Stomach (tissue), 9 donors: ENCODE data around the gene ZNF277. TPM values are rescaled to one million over a fixed set of nuclear protein-coding genes. Genes with fewer than 3 reads are reported as not detected.

ENCODE experiments used
- DNase-seq, 2 donors: peaks; one replicate each; pipeline versions ENCODE4 v3.0.0 to v3.0.0-alpha.2; 2013 to 2019
- H3K27ac ChIP-seq, 5 donors: fragments of 200-600 bp in 4 of 5; sonication (generic) in 4 of 5; one replicate each; pipeline ENCODE4 v1.5.1; 2013 to 2019; ENCODE audit warnings: mild to moderate bottlenecking in 1 of 5, moderate library complexity in 1 of 5
- H3K27me3 ChIP-seq, 3 donors: fragments of 200-600 bp; sonication (generic); one replicate each; pipeline ENCODE4 v1.5.1; 2017 to 2019; ENCODE audit warnings: mixed run types in 1 of 3
- H3K36me3 ChIP-seq, 4 donors: fragments of 200-600 bp; sonication (generic); 1 replicate in 3 of 4; 2 replicates in 1 of 4; pipeline ENCODE4 v1.5.1; 2016 to 2019
- H3K4me1 ChIP-seq, 4 donors: fragments of 200-600 bp; sonication (generic); one replicate each; pipeline ENCODE4 v1.5.1; 2016 to 2019
- H3K4me3 ChIP-seq, 4 donors: fragments of 200-600 bp; sonication (generic) in 3 of 4; one replicate each; pipeline ENCODE4 v1.5.1; 2016 to 2019; ENCODE audit warnings: mild to moderate bottlenecking in 1 of 4
- H3K9me3 ChIP-seq, 4 donors: fragments of 200-600 bp; sonication (generic); one replicate each; pipeline ENCODE4 v1.5.1; 2016 to 2019
- EP300 ChIP-seq: sonication (generic); formaldehyde crosslinking; IDR thresholded peaks from one replicate; pipeline ENCODE4 v1.6.1; 2017; ENCODE audit warnings: antibody characterized with exemption
- POLR2A ChIP-seq, 4 donors: fragments of 450-650 bp; IDR thresholded peaks; one replicate each; pipeline ENCODE4 v1.6.1; 2016; ENCODE audit warnings: antibody characterized with exemption in 4 of 4, control low read depth in 2 of 4, mild to moderate bottlenecking in 1 of 4, moderate library complexity in 1 of 4
- POLR2AphosphoS5 ChIP-seq, 3 donors: sonication (generic); formaldehyde crosslinking; IDR thresholded peaks; one replicate each; pipeline ENCODE4 v1.6.1; 2016; ENCODE audit warnings: antibody characterized with exemption in 3 of 3
- WGBS, 5 donors: extraction: QIAGEN DNeasy Blood & Tissue Kit in 3 of 5; methylation state at CpG; one replicate each; pipeline versions ENCODE4 v1.1.5 to v1.1.7; 2013 to 2018; 5-methylcytosine and 5-hydroxymethylcytosine counted together
- intact Hi-C: fragments of 100-400 bp; cut with DNase I; formaldehyde crosslinking; loops from one replicate; pipeline ENCODE4 v1.15.1; 2023; ENCODE audit warnings: low total_unique reads
- polyA plus RNA-seq, 3 donors: library from polyadenylated mRNA; stranded (reverse); fragments of 200-250 nt; gene quantifications; one replicate each; pipeline ENCODE4 v1.2.3, GENCODE V29; 2013
- total RNA-seq, 5 donors: library from RNA; depleted of rRNA; stranded (reverse); fragments of >200 nt; gene quantifications; one replicate each; pipeline versions ENCODE4 v1.1.0 to v1.2.3, GENCODE V29; 2014 to 2016
- TF ChIP-seq, protein P1 (sequence below), 7 experiments: fragments of 450-650 bp in 4 of 7; fragments of 200-600 bp in 3 of 7; sonication (generic) in 3 of 7; IDR thresholded peaks; one replicate each; pipeline ENCODE4 v1.5.1; 2016 to 2019; ENCODE audit warnings: antibody characterized with exemption in 7 of 7, control low read depth in 2 of 7, mild to moderate bottlenecking in 1 of 7
- donor health status: healthy with polysubstance abuse.
- donor health status: Bipolar disorder and iron deficiency.
- donor health status: healthy.

Gene ZNF277
- total and polyA plus RNA-seq, 8 donors: 9.9 to 75.0 (median 27.2) TPM

DNA sequence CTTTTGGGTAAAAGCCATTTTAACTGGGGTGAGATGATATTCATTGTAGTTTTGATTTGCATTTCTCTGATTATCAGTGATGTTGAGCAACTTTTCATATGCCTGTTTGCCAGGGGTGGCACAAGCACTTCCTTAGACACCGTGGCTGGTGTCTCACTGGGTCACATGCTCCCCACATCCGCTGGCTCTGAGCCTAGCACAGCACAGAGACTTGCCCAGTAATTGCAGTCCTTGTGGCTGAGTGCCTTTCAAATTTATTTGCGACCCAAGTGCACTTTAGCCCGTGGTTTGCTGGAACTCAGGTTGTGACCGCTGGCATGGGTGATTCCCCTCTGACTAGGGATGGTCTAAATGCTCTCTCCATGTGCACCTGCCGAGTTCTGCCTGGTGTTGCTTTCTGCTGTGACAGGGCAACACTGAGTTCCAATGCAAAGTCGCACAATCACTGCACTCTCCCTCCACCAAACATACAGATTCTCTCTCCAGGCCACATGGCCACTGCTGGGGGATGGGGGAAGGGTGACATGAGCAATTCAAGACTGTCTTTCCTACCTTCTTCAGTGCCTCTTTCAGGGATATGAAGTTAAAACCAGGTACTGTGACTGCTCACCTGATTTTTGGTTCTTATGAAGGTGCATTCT lies 66.5 kb downstream of the ZNF277 start:
- no peak overlapping the region for H3K4me3 ChIP-seq
- WGBS, 5 donors: 79 to 82% (median 80%) methylated on average over 7 of the region's 7 CpGs
- DNase-seq: no peak
- H3K27ac ChIP-seq: no peak overlapping the region
- H3K9me3 ChIP-seq: no peaks in the 10 kb centered on the region
- TF ChIP-seq, protein P1, sequence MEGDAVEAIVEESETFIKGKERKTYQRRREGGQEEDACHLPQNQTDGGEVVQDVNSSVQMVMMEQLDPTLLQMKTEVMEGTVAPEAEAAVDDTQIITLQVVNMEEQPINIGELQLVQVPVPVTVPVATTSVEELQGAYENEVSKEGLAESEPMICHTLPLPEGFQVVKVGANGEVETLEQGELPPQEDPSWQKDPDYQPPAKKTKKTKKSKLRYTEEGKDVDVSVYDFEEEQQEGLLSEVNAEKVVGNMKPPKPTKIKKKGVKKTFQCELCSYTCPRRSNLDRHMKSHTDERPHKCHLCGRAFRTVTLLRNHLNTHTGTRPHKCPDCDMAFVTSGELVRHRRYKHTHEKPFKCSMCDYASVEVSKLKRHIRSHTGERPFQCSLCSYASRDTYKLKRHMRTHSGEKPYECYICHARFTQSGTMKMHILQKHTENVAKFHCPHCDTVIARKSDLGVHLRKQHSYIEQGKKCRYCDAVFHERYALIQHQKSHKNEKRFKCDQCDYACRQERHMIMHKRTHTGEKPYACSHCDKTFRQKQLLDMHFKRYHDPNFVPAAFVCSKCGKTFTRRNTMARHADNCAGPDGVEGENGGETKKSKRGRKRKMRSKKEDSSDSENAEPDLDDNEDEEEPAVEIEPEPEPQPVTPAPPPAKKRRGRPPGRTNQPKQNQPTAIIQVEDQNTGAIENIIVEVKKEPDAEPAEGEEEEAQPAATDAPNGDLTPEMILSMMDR (IDR thresholded peaks at IDR 0.05): no peak
- TF ChIP-seq POLR2AphosphoS5 (IDR thresholded peaks at IDR 0.05) (no peak), POLR2A (IDR thresholded peaks at IDR 0.05) (no peak), EP300 (no peak)
- intact Hi-C loops: no loop called here
- H3K4me1 ChIP-seq: no peaks in the 10 kb centered on the region
- no peaks in the 10 kb centered on the region for H3K36me3 ChIP-seq
- H3K27me3 ChIP-seq: no peaks in the 10 kb centered on the region

DNA sequence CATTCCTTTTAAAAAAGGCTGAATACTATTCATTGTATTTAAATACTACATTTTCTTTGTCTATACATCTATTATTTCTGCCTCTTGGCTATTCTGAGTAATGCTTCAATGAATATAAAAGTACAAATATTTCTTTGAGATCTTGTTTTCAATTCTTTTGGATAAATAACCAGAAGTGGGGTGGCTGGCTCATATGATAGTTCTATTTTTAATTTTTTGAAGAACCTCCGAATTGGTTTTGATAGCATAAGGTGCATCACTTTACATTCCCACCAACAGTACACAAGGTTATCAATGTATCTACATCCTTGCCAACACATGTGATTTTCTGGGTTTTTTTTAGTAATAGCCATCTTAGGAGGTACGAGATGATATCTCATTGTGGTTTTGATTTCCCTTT lies 72.5 kb downstream of the ZNF277 start:
- Histone ChIP-seq H3K4me3 (no peak overlapping the region), H3K9me3 (no peaks in the 10 kb centered on the region), H3K4me1 (peaks cover 0 to 17% (median 6%) of the 10 kb centered on the region in 4 donors), H3K27ac (no peak overlapping the region), H3K36me3 (no peaks in the 10 kb centered on the region), H3K27me3 (no peaks in the 10 kb centered on the region)
- 81 to 99% (median 90%) methylated on average over 2 of the region's 2 CpGs for WGBS, 5 donors
- DNase-seq: no peak
- intact Hi-C loops: no loop called here
- no peak for TF ChIP-seq EP300
- TF ChIP-seq, protein P1 (IDR thresholded peaks at IDR 0.05): no peak
- no peak for TF ChIP-seq POLR2AphosphoS5 (IDR thresholded peaks at IDR 0.05)
- TF ChIP-seq POLR2A (IDR thresholded peaks at IDR 0.05): no peak

- no peak for DNase-seq
- no peak overlapping the region for H3K4me3 ChIP-seq
- peaks cover 0 to 17% (median 6%) of the 10 kb centered on the region in 4 donors for H3K4me1 ChIP-seq
- no peaks in the 10 kb centered on the region for H3K27me3 ChIP-seq
- H3K9me3 ChIP-seq: no peaks in the 10 kb centered on the region
- intact Hi-C loops: no loop called here
- no peaks in the 10 kb centered on the region for H3K36me3 ChIP-seq
- no peak for TF ChIP-seq EP300
- TF ChIP-seq, protein P1 (IDR thresholded peaks at IDR 0.05): no peak
- no peak for TF ChIP-seq POLR2AphosphoS5 (IDR thresholded peaks at IDR 0.05)
- no peak for TF ChIP-seq POLR2A (IDR thresholded peaks at IDR 0.05)
- WGBS, 5 donors: 79 to 91% (median 85%) methylated on average over 2 of the region's 2 CpGs
- no peak overlapping the region for H3K27ac ChIP-seq
These were observed 73.8 kb downstream of the ZNF277 start for GRCh38 chr7:112280267-112280666.

DNA sequence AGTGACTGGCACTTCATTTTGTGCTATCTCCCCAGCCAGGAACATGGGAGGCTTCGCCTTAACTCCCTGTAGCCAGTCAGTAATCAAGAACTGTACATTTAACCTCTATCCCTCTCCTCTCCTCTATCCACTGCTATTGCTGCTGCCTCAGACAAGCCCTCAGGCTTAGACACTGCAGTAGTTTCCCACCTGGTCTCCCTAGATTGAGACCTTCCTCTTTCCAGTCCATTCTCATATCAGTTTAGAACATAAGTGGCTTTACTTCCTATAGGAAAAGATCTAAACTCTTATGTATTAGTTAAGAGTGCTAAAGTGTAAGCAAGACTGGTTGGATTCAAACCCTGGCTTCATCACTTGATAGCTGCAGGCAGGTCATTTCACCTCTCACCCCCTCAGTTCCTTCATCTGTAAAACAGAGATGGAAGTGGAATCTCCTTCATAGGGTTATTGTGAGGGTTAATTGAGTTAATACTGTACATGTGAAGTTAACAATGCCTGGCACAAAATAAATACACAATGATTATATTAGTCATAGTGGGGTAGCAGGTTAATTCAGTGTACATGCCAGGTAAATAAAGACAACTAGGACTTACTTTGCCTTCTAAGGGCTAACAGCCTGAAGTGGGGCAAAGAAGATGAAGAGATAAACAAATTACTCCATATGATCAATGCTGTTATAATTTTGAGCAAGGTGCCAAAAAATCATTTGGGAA lies 76.1 kb downstream of the ZNF277 start:
- 66 to 95% (median 86%) methylated on average over 1 of the region's 1 CpG for WGBS, 5 donors
- TF ChIP-seq EP300 (no peak), POLR2AphosphoS5 (IDR thresholded peaks at IDR 0.05) (no peak), POLR2A (IDR thresholded peaks at IDR 0.05) (no peak)
- TF ChIP-seq, protein P1 (IDR thresholded peaks at IDR 0.05): no peak
- H3K4me3 ChIP-seq: no peak overlapping the region
- H3K36me3 ChIP-seq: peaks cover 0 to 8% (median 7%) of the 10 kb centered on the region in 4 donors
- no peaks in the 10 kb centered on the region for H3K9me3 ChIP-seq
- H3K27me3 ChIP-seq: no peaks in the 10 kb centered on the region
- H3K4me1 ChIP-seq: peaks cover 0 to 17% (median 6%) of the 10 kb centered on the region in 4 donors
- no peak overlapping the region for H3K27ac ChIP-seq
- intact Hi-C loops: no loop called here
- DNase-seq: no peak
